GM23338 (cell line): ENCODE data around the gene RABGAP1L. TPM values are rescaled to one million over a fixed set of nuclear protein-coding genes. Genes with fewer than 3 reads are reported as not detected.
A peak's percentile ranks its signal among the peaks of the same experiment; 100 is the strongest.

Experiments used
- ATAC-seq: fragments of 200-7000 bp; cut with Tn5 transposase; 3 replicates; pipeline ENCODE4 v1.9.1; 2020
- DNase-seq: peaks from one replicate; pipeline ENCODE4 v3.0.0-alpha.2; 2015; ENCODE audit warnings: low spot score
- H2AFZ ChIP-seq: fragments of 200-600 bp; sonication (generic); 2 replicates; pipeline ENCODE4 v1.8.0; 2016; ENCODE audit warnings: antibody characterized with exemption, mild to moderate bottlenecking, moderate library complexity
- H3F3A ChIP-seq: fragments of 200-600 bp; sonication (generic); replicated peaks from 2 replicates; pipeline ENCODE4 v1.8.0; 2017; ENCODE audit warnings: antibody characterized with exemption, mixed run types, low read depth
- H3K27ac ChIP-seq: fragments of 200-600 bp; sonication (generic); 2 replicates; pipeline ENCODE4 v1.6.1; 2016; ENCODE audit warnings: low read depth
- H3K27me3 ChIP-seq: fragments of 200-600 bp; sonication (generic); 2 replicates; pipeline ENCODE4 v1.8.0; 2016; ENCODE audit warnings: mild to moderate bottlenecking, mixed run types, moderate library complexity; ENCODE audit not compliant: insufficient read depth
- H3K36me3 ChIP-seq: fragments of 200-600 bp; sonication (generic); 2 replicates; pipeline ENCODE4 v1.8.0; 2016; ENCODE audit warnings: mild to moderate bottlenecking; ENCODE audit not compliant: insufficient read depth
- H3K4me1 ChIP-seq: fragments of 200-600 bp; sonication (generic); 2 replicates; pipeline ENCODE4 v1.8.0; 2016; ENCODE audit warnings: mild to moderate bottlenecking, moderate library complexity; ENCODE audit not compliant: insufficient read depth
- H3K4me2 ChIP-seq: fragments of 200-600 bp; sonication (generic); 2 replicates; pipeline ENCODE4 v1.7.1; 2017; ENCODE audit warnings: mixed run types
- H3K4me3 ChIP-seq: fragments of 200-600 bp; sonication (generic); 2 replicates; pipeline ENCODE4 v1.6.1; 2016; ENCODE audit warnings: mixed run types
- H3K79me2 ChIP-seq: fragments of 200-600 bp; sonication (generic); replicated peaks from 2 replicates; pipeline ENCODE4 v1.8.0; 2017; ENCODE audit warnings: mild to moderate bottlenecking; ENCODE audit not compliant: insufficient read depth
- H3K9me2 ChIP-seq: fragments of 200-600 bp; sonication (generic); 2 replicates; pipeline ENCODE4 v1.8.0; 2017; ENCODE audit not compliant: insufficient read depth
- H4K20me1 ChIP-seq: fragments of 200-600 bp; sonication (generic); replicated peaks from 2 replicates; pipeline ENCODE4 v1.8.0; 2017; ENCODE audit warnings: mild to moderate bottlenecking; ENCODE audit not compliant: insufficient read depth
- H3K27ac Mint-ChIP-seq: 2 replicates; pipeline ENCODE4 v1.8.0; 2020; ENCODE audit warnings: inconsistent platforms, mild to moderate bottlenecking, moderate library complexity, mixed read lengths
- H3K27me3 Mint-ChIP-seq: 3 replicates; pipeline ENCODE4 v1.8.0; 2022; ENCODE audit warnings: low read depth, mild to moderate bottlenecking, moderate library complexity, mixed read lengths, inconsistent platforms; ENCODE audit not compliant: insufficient read depth, poor library complexity
- H3K36me3 Mint-ChIP-seq: 3 replicates; pipeline ENCODE4 v1.8.0; 2021; ENCODE audit warnings: low read depth, mild to moderate bottlenecking, inconsistent platforms, moderate library complexity, mixed read lengths
- H3K4me1 Mint-ChIP-seq: 3 replicates; pipeline ENCODE4 v1.8.0; 2020; ENCODE audit warnings: mild to moderate bottlenecking, inconsistent platforms, mixed read lengths
- H3K4me3 Mint-ChIP-seq: 3 replicates; pipeline ENCODE4 v1.8.0; 2021; ENCODE audit warnings: moderate library complexity, mild to moderate bottlenecking, inconsistent platforms, mixed read lengths
- H3K9me3 Mint-ChIP-seq: 3 replicates; pipeline ENCODE4 v1.8.0; 2020; ENCODE audit warnings: moderate library complexity, mild to moderate bottlenecking, inconsistent platforms, mixed read lengths
- CREB1 ChIP-seq: fragments of 250-450 bp; sonication (Bioruptor Pico); IDR thresholded peaks from 2 replicates; pipeline ENCODE4 v1.5.0; 2020; ENCODE audit warnings: low read depth, mild to moderate bottlenecking, moderate library complexity
- EZH2 ChIP-seq: fragments of 200-600 bp; sonication (generic); IDR thresholded peaks from one replicate; pipeline ENCODE4 v1.8.0; 2017; ENCODE audit warnings: antibody characterized with exemption, mild to moderate bottlenecking, low read depth; ENCODE audit not compliant: unreplicated experiment
- EZH2phosphoT487 ChIP-seq: fragments of 200-600 bp; sonication (generic); IDR thresholded peaks from one replicate; pipeline ENCODE4 v1.8.1; 2018; ENCODE audit warnings: antibody characterized with exemption; ENCODE audit not compliant: unreplicated experiment
- JUNB ChIP-seq: IDR thresholded peaks from one replicate; pipeline ENCODE4 v1.6.1; 2016; ENCODE audit warnings: antibody characterized with exemption; ENCODE audit not compliant: unreplicated experiment
- NANOG ChIP-seq: IDR thresholded peaks from 2 replicates; pipeline ENCODE4 v1.6.1; 2016; ENCODE audit warnings: antibody characterized with exemption, borderline replicate concordance
- POLR2AphosphoS5 ChIP-seq: IDR thresholded peaks from 2 replicates; pipeline ENCODE4 v1.6.1; 2016; ENCODE audit warnings: antibody characterized with exemption, low read depth
- STAT1 ChIP-seq: IDR thresholded peaks from one replicate; pipeline ENCODE4 v1.6.1; 2016; ENCODE audit warnings: antibody characterized with exemption; ENCODE audit not compliant: unreplicated experiment
- ZNF114 ChIP-seq: fragments of 250-450 bp; sonication (Bioruptor Pico); IDR thresholded peaks from 2 replicates; pipeline ENCODE4 v1.5.0; 2020; ENCODE audit warnings: mild to moderate bottlenecking, moderate library complexity
- ZNF331 ChIP-seq: fragments of 250-450 bp; sonication (Bioruptor Pico); IDR thresholded peaks from 2 replicates; pipeline ENCODE4 v1.5.0; 2020; ENCODE audit warnings: low read depth, mild to moderate bottlenecking, moderate library complexity
- polyA plus RNA-seq: library from polyadenylated mRNA; unstranded; fragments of >200 nt; fragmentation: Nextera tagmentation; extraction: Ambion mirVana; gene quantifications from 2 replicates; pipeline ENCODE4 v1.2.1, GENCODE V29; 2016
- total RNA-seq: library from RNA; depleted of rRNA; stranded (reverse); fragments of >200 nt; shearing (Covaris generic); gene quantifications from 2 replicates; pipeline ENCODE4 v1.2.3, GENCODE V29; 2014
- TF ChIP-seq, protein P1 (sequence below): IDR thresholded peaks from 2 replicates; pipeline ENCODE4 v1.6.1; 2016; ENCODE audit warnings: antibody characterized with exemption
- TF ChIP-seq, protein P2 (sequence below): IDR thresholded peaks from one replicate; pipeline ENCODE4 v1.6.1; 2018; ENCODE audit warnings: antibody characterized with exemption; ENCODE audit not compliant: unreplicated experiment
- TF ChIP-seq, protein P3 (sequence below), 2 experiments: fragments of 200-600 bp in 1 of 2; sonication (generic) in 1 of 2; conservative IDR thresholded peaks; 2 replicates each; pipeline versions ENCODE4 v1.5.1 to v1.6.1; 2016 to 2017; ENCODE audit warnings: antibody characterized with exemption in 2 of 2, low read depth in 2 of 2, mild to moderate bottlenecking in 2 of 2, moderate library complexity in 1 of 2
- TF ChIP-seq, protein P4 (sequence below): fragments of 250-450 bp; sonication (Bioruptor Pico); IDR thresholded peaks from 2 replicates; pipeline ENCODE4 v1.5.0; 2020; ENCODE audit warnings: mild to moderate bottlenecking, moderate library complexity

RABGAP1L gene
- total and polyA plus RNA-seq, 2 experiments from 2014 or later, result 83.2 to 136 TPM

DNA sequence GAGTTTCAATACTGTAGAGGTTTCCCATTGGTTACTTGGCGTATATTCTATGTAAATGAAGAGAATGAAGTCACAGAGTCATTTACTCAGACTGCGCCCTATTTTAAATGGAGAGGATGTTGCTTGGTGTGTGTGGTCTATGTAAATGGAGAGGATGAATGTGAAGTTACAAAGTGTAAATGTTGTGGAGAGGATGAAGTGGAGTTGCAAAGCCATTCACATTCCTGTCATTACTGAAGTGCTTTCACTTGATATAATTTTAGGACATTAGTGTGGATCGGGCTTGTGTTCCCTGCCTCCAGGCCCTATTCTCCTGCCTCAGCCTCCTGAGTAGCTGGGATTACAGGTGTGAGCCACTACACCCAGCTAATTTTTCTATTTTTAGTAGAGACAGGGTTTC, 741.0 kb downstream of the RABGAP1L start:
- H3K27me3 Mint-ChIP-seq, result peaks cover 12% of the 10 kb centered on the region
- H3K27ac Mint-ChIP-seq, result no peak overlapping the region
- H3K36me3 Mint-ChIP-seq, result peaks cover 95% of the 10 kb centered on the region
- no peaks in the 10 kb centered on the region; the same call in 1 of the 2 replicates for H3K9me2 ChIP-seq
- peaks cover 44% of the 10 kb centered on the region for H3K4me1 Mint-ChIP-seq
- TF ChIP-seq, protein P1, sequence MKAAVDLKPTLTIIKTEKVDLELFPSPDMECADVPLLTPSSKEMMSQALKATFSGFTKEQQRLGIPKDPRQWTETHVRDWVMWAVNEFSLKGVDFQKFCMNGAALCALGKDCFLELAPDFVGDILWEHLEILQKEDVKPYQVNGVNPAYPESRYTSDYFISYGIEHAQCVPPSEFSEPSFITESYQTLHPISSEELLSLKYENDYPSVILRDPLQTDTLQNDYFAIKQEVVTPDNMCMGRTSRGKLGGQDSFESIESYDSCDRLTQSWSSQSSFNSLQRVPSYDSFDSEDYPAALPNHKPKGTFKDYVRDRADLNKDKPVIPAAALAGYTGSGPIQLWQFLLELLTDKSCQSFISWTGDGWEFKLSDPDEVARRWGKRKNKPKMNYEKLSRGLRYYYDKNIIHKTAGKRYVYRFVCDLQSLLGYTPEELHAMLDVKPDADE, result no peak
- TF ChIP-seq ZNF114 (CRISPR knock-in tag), result no peak
- no peak for TF ChIP-seq CREB1 (CRISPR knock-in tag)
- TF ChIP-seq ZNF331 (CRISPR knock-in tag), result no peak
- TF ChIP-seq, protein P2, sequence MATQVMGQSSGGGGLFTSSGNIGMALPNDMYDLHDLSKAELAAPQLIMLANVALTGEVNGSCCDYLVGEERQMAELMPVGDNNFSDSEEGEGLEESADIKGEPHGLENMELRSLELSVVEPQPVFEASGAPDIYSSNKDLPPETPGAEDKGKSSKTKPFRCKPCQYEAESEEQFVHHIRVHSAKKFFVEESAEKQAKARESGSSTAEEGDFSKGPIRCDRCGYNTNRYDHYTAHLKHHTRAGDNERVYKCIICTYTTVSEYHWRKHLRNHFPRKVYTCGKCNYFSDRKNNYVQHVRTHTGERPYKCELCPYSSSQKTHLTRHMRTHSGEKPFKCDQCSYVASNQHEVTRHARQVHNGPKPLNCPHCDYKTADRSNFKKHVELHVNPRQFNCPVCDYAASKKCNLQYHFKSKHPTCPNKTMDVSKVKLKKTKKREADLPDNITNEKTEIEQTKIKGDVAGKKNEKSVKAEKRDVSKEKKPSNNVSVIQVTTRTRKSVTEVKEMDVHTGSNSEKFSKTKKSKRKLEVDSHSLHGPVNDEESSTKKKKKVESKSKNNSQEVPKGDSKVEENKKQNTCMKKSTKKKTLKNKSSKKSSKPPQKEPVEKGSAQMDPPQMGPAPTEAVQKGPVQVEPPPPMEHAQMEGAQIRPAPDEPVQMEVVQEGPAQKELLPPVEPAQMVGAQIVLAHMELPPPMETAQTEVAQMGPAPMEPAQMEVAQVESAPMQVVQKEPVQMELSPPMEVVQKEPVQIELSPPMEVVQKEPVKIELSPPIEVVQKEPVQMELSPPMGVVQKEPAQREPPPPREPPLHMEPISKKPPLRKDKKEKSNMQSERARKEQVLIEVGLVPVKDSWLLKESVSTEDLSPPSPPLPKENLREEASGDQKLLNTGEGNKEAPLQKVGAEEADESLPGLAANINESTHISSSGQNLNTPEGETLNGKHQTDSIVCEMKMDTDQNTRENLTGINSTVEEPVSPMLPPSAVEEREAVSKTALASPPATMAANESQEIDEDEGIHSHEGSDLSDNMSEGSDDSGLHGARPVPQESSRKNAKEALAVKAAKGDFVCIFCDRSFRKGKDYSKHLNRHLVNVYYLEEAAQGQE, result no peak
- no peak for TF ChIP-seq STAT1
- no peak for TF ChIP-seq EZH2
- TF ChIP-seq EZH2phosphoT487, result no peak
- TF ChIP-seq, protein P3, sequence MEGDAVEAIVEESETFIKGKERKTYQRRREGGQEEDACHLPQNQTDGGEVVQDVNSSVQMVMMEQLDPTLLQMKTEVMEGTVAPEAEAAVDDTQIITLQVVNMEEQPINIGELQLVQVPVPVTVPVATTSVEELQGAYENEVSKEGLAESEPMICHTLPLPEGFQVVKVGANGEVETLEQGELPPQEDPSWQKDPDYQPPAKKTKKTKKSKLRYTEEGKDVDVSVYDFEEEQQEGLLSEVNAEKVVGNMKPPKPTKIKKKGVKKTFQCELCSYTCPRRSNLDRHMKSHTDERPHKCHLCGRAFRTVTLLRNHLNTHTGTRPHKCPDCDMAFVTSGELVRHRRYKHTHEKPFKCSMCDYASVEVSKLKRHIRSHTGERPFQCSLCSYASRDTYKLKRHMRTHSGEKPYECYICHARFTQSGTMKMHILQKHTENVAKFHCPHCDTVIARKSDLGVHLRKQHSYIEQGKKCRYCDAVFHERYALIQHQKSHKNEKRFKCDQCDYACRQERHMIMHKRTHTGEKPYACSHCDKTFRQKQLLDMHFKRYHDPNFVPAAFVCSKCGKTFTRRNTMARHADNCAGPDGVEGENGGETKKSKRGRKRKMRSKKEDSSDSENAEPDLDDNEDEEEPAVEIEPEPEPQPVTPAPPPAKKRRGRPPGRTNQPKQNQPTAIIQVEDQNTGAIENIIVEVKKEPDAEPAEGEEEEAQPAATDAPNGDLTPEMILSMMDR (conservative IDR thresholded peaks at IDR 0.05; ENCODE audit: low read depth in 2 of 2), result no peak
- TF ChIP-seq JUNB, result no peak
- TF ChIP-seq NANOG, result no peak
- TF ChIP-seq, protein P4, sequence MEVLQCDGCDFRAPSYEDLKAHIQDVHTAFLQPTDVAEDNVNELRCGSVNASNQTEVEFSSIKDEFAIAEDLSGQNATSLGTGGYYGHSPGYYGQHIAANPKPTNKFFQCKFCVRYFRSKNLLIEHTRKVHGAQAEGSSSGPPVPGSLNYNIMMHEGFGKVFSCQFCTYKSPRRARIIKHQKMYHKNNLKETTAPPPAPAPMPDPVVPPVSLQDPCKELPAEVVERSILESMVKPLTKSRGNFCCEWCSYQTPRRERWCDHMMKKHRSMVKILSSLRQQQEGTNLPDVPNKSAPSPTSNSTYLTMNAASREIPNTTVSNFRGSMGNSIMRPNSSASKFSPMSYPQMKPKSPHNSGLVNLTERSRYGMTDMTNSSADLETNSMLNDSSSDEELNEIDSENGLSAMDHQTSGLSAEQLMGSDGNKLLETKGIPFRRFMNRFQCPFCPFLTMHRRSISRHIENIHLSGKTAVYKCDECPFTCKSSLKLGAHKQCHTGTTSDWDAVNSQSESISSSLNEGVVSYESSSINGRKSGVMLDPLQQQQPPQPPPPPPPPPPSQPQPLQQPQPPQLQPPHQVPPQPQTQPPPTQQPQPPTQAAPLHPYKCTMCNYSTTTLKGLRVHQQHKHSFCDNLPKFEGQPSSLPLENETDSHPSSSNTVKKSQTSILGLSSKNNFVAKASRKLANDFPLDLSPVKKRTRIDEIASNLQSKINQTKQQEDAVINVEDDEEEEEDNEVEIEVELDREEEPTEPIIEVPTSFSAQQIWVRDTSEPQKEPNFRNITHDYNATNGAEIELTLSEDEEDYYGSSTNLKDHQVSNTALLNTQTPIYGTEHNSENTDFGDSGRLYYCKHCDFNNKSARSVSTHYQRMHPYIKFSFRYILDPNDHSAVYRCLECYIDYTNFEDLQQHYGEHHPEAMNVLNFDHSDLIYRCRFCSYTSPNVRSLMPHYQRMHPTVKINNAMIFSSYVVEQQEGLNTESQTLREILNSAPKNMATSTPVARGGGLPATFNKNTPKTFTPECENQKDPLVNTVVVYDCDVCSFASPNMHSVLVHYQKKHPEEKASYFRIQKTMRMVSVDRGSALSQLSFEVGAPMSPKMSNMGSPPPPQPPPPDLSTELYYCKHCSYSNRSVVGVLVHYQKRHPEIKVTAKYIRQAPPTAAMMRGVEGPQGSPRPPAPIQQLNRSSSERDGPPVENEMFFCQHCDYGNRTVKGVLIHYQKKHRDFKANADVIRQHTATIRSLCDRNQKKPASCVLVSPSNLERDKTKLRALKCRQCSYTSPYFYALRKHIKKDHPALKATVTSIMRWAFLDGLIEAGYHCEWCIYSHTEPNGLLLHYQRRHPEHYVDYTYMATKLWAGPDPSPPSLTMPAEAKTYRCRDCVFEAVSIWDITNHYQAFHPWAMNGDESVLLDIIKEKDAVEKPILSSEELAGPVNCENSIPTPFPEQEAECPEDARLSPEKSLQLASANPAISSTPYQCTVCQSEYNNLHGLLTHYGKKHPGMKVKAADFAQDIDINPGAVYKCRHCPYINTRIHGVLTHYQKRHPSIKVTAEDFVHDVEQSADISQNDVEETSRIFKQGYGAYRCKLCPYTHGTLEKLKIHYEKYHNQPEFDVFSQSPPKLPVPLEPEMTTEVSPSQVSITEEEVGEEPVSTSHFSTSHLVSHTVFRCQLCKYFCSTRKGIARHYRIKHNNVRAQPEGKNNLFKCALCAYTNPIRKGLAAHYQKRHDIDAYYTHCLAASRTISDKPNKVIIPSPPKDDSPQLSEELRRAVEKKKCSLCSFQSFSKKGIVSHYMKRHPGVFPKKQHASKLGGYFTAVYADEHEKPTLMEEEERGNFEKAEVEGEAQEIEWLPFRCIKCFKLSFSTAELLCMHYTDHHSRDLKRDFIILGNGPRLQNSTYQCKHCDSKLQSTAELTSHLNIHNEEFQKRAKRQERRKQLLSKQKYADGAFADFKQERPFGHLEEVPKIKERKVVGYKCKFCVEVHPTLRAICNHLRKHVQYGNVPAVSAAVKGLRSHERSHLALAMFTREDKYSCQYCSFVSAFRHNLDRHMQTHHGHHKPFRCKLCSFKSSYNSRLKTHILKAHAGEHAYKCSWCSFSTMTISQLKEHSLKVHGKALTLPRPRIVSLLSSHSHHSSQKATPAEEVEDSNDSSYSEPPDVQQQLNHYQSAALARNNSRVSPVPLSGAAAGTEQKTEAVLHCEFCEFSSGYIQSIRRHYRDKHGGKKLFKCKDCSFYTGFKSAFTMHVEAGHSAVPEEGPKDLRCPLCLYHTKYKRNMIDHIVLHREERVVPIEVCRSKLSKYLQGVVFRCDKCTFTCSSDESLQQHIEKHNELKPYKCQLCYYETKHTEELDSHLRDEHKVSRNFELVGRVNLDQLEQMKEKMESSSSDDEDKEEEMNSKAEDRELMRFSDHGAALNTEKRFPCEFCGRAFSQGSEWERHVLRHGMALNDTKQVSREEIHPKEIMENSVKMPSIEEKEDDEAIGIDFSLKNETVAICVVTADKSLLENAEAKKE (CRISPR knock-in tag), result no peak
- no peak for TF ChIP-seq POLR2AphosphoS5
- H4K20me1 ChIP-seq, result peaks cover 27% of the 10 kb centered on the region
- H3F3A ChIP-seq, result 0 out of 2 replicates have a peak, but pooled peaks cover 3% of the 10 kb centered on the region
- peak overlapping the region; percentile 49 for H3K4me2 ChIP-seq
- no peaks in the 10 kb centered on the region for H3K27me3 ChIP-seq
- no peaks in the 10 kb centered on the region; the same call in none of the 3 replicates for H3K9me3 Mint-ChIP-seq
- no peak overlapping the region; the same call in 2 of the 3 replicates for H3K4me3 Mint-ChIP-seq
- peak overlapping the region; percentile 84 for H3K27ac ChIP-seq
- DNase-seq, result peak; percentile 44
- H3K4me1 ChIP-seq, result peaks cover 50% of the 10 kb centered on the region
- ATAC-seq, result no peak
- H3K79me2 ChIP-seq, result peaks cover 100% of the 10 kb centered on the region
- H3K36me3 ChIP-seq, result peaks cover 12% of the 10 kb centered on the region; the same call in 1 of the 2 replicates
- no peak overlapping the region for H3K4me3 ChIP-seq
- H2AFZ ChIP-seq, result no peak overlapping the region
